Sigmoid colon (tissue), 4 donors: ENCODE measurements around the gene EBLN2.

Source experiments
- CTCF ChIP-seq, 4 experiments: fragments of 450-650 bp in 3 of 4; fragments of 200-600 bp in 1 of 4; IDR thresholded peaks; one replicate each; pipeline ENCODE4 v1.5.1; 2016 to 2019; ENCODE audit warnings: antibody characterized with exemption in 4 of 4, mild to moderate bottlenecking in 3 of 4, moderate library complexity in 2 of 4
- POLR2A ChIP-seq, 2 donors: fragments of 450-650 bp; IDR thresholded peaks; one replicate each; pipeline ENCODE4 v1.6.1; 2016; ENCODE audit warnings: antibody characterized with exemption in 2 of 2, mild to moderate bottlenecking in 2 of 2, moderate library complexity in 2 of 2
- POLR2AphosphoS5 ChIP-seq, 4 donors: sonication (generic); formaldehyde crosslinking; IDR thresholded peaks; one replicate each; pipeline ENCODE4 v1.6.1; 2017; ENCODE audit warnings: antibody characterized with exemption in 4 of 4

GRCh38 chr3:73049319-73049718 lies 12.1 kb upstream of the EBLN2 start:
- TF ChIP-seq CTCF (IDR thresholded peaks at IDR 0.05) (no peak), POLR2AphosphoS5 (IDR thresholded peaks at IDR 0.05) (no peak), POLR2A (IDR thresholded peaks at IDR 0.05) (no peak)
